Right hindlimb (tissue), 1 donor: ENCODE results near the gene ADAMTS12.
A peak's percentile ranks its signal among the peaks of the same experiment; 100 is the strongest.
"Not testable (repeated sequence)": the region's sequence is repeated elsewhere in the genome, so short reads cannot be mapped to it uniquely, and the experiment has no call there.

Experiments
- DNase-seq: peaks from one replicate; pipeline ENCODE4 v3.0.0-alpha.2; 2018

The ADAMTS12 gene, protein sequence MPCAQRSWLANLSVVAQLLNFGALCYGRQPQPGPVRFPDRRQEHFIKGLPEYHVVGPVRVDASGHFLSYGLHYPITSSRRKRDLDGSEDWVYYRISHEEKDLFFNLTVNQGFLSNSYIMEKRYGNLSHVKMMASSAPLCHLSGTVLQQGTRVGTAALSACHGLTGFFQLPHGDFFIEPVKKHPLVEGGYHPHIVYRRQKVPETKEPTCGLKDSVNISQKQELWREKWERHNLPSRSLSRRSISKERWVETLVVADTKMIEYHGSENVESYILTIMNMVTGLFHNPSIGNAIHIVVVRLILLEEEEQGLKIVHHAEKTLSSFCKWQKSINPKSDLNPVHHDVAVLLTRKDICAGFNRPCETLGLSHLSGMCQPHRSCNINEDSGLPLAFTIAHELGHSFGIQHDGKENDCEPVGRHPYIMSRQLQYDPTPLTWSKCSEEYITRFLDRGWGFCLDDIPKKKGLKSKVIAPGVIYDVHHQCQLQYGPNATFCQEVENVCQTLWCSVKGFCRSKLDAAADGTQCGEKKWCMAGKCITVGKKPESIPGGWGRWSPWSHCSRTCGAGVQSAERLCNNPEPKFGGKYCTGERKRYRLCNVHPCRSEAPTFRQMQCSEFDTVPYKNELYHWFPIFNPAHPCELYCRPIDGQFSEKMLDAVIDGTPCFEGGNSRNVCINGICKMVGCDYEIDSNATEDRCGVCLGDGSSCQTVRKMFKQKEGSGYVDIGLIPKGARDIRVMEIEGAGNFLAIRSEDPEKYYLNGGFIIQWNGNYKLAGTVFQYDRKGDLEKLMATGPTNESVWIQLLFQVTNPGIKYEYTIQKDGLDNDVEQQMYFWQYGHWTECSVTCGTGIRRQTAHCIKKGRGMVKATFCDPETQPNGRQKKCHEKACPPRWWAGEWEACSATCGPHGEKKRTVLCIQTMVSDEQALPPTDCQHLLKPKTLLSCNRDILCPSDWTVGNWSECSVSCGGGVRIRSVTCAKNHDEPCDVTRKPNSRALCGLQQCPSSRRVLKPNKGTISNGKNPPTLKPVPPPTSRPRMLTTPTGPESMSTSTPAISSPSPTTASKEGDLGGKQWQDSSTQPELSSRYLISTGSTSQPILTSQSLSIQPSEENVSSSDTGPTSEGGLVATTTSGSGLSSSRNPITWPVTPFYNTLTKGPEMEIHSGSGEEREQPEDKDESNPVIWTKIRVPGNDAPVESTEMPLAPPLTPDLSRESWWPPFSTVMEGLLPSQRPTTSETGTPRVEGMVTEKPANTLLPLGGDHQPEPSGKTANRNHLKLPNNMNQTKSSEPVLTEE (N-terminal part only)

DNA sequence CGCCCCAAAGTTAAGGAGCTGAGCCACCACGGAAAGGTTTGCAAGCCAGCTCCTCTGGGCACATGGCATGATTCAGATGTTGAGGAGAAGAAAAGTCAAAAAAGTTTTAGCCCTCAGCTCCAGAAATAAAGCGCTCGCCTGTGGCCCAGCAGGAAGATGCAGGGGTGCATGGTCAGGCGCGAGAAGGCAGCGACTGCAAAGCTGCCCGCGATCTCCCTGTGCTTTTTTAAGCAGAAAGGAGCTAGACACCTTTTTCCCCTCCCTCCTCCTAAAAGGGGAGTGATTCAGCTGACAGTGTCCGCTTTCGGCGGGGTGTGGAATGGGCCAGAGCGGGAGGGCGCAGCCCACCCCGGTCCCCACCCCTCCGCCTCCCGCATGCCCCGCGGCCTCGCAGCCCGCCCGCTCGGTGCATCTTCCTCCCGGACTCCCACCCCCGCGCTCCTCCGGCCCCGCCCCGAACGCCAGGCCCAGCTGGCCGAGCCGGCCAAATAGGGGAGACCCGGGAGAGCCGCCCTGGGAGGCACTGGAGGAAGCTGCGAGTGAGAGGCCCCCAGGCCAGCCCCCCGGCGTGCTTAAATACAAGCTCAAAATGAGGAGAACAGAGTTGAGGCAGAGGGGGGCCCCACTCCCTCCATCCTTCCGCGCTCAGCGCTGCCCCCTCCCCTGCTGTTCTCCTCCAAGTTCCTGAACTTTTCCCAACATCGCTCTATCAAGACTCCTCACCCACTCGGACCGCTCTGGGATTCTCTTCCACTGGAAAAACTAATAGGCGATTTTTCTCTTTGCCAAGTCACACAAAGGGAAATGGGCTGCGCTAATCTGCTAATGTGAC lies at the start of gene ADAMTS12:
TSS of gene ADAMTS12 (minus strand) at position 203 of the 832 bp plus-strand sequence. CDS start at position 69, 134 bp downstream.
- DNase-seq, result peak; percentile 93

DNA sequence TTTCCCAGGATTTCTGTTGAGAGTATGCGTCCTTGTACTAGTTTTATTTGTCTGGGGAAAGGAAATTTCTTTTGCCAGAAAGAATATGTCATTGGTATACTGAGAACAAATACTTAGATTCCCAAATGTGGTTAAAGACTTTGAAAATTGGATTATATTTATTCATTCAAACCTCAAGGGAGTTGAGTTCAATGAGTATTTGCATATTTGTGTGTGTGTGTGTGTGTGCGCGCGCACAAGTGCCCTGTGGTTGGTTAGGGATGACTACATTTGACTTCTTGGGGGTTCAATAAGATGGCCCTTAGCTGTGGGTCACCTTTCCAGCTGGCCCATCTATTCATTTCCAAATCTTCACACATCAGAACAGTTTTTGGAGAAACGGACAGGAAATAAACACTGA lies 49.3 kb upstream of the ADAMTS12 start:
- no peak for DNase-seq

DNA sequence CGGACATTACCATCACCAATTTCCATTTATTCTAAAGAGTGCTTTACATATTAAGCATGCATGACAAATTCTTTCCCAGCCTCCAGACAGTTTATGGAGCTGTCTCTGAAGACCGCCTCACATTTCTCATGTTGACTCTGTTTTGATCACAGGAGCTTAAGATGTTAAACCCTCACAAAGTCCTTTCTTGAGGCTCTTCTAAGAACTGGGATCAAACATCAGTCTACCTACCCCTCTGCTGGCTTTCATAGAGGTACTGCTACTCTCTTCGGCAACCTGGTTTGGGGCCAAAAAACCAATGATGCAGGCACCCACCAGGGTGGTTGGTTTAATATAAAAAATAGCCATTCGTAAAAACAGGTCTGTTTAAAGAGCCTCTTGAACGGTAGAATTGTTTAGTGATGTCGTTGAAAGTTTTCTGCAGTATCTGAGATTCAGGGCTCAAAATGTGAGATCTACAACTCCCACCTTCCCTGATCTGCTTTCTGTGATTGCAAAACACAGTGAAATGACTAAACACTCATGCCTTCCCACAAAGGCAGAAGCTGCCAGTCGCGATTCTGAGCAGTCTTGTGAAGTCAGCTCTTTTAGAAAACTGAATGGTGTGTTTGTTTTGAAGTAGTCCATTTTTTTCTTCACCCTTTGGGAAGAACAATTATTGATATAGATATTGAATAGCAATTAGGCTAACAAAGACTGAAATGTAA lies 47.9 kb upstream of the ADAMTS12 start:
- DNase-seq, result no peak

DNA sequence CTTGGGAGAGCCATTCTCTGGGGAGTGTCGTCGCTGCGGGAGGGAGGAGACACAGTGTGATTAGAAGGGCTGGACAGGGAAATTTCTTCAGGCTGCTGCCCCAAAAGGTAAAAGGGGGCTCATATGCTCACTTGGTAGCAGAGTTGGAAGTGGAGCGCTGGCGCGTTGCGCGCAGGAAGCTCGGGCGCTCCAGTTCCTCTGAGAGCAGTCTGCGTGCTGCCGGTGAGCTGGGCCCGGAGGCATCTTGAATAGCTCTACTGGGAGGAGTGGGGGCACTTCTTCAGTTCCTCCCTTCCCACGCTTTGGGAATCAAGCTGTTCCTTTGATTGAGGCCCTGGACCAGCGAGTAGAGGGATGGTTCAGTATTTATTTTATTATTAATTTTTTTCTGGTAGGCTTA lies 47.1 kb upstream of the ADAMTS12 start:
- DNase-seq, result no peak

DNA sequence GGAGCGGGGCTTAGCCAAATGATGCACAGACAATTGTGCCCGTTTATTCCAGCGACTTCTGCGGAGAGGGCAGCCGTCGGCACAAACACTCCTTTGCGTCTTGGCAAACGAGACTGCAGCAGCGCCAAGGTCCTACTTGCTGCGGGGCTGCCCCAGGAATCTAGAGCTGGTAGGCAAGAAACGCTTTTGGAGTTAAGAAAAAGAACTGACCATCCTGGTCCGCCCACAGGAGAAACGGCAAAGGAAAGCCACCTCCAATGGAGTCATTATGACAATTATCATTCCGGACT lies 46.7 kb upstream of the ADAMTS12 start:
- DNase-seq, result no peak

DNA sequence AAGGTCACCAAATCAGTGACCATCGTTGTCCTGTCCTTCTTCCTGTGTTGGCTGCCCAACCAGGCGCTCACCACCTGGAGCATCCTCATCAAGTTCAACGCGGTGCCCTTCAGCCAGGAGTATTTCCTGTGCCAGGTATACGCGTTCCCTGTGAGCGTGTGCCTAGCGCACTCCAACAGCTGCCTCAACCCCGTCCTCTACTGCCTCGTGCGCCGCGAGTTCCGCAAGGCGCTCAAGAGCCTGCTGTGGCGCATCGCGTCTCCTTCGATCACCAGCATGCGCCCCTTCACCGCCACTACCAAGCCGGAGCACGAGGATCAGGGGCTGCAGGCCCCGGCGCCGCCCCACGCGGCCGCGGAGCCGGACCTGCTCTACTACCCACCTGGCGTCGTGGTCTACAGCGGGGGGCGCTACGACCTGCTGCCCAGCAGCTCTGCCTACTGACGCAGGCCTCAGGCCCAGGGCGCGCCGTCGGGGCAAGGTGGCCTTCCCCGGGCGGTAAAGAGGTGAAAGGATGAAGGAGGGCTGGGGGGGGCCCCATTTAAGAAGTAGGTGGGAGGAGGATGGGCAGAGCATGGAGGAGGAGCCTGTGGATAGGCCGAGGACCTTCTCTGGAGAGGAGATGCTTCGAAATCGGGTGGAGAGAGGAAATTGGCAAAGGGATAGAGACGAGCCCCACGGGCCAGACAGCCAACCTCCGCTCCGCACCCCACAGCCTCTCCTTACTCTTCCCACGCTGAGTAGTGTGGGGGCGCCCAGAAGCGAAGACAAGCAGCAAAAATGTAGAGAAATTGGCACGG lies 46.1 kb upstream of the ADAMTS12 start:
- no peak for DNase-seq

DNA sequence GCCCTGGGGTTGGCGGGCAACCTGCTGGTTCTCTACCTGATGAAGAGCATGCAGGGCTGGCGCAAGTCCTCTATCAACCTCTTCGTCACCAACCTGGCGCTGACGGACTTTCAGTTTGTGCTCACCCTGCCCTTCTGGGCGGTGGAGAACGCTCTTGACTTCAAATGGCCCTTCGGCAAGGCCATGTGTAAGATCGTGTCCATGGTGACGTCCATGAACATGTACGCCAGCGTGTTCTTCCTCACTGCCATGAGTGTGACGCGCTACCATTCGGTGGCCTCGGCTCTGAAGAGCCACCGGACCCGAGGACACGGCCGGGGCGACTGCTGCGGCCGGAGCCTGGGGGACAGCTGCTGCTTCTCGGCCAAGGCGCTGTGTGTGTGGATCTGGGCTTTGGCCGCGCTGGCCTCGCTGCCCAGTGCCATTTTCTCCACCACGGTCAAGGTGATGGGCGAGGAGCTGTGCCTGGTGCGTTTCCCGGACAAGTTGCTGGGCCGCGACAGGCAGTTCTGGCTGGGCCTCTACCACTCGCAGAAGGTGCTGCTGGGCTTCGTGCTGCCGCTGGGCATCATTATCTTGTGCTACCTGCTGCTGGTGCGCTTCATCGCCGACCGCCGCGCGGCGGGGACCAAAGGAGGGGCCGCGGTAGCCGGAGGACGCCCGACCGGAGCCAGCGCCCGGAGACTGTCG lies 45.4 kb upstream of the ADAMTS12 start:
- DNase-seq, result no peak

DNA sequence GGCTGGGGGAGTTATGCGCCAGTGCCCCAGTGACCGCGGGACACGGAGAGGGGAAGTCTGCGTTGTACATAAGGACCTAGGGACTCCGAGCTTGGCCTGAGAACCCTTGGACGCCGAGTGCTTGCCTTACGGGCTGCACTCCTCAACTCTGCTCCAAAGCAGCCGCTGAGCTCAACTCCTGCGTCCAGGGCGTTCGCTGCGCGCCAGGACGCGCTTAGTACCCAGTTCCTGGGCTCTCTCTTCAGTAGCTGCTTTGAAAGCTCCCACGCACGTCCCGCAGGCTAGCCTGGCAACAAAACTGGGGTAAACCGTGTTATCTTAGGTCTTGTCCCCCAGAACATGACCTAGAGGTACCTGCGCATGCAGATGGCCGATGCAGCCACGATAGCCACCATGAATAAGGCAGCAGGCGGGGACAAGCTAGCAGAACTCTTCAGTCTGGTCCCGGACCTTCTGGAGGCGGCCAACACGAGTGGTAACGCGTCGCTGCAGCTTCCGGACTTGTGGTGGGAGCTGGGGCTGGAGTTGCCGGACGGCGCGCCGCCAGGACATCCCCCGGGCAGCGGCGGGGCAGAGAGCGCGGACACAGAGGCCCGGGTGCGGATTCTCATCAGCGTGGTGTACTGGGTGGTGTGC lies 44.7 kb upstream of the ADAMTS12 start, which contains the start of gene RXFP3:
TSS of gene RXFP3 (plus strand) at position 6 of the 636 bp plus-strand sequence. CDS start at position 361, 355 bp downstream.
- DNase-seq, result peak; percentile 20

DNA sequence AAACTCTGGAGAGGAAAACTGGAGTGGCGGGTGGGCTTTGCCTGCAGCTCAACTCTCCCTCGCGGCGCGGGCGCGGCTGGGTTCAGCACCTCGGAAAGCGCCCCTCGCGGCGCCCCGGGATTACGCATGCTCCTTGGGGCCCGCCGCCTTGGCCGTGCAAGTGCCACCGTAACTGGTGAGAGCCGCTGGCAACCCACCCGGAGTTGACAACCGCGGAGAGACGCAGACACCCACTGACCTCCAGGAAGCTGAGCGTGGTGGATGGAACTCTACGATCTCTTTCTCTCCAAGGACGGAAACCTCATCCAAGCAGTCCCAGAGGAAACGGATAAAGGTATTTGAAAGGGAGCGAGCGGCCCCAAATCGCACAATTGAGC lies 44.2 kb upstream of the ADAMTS12 start:
- peak; percentile 73 for DNase-seq

DNA sequence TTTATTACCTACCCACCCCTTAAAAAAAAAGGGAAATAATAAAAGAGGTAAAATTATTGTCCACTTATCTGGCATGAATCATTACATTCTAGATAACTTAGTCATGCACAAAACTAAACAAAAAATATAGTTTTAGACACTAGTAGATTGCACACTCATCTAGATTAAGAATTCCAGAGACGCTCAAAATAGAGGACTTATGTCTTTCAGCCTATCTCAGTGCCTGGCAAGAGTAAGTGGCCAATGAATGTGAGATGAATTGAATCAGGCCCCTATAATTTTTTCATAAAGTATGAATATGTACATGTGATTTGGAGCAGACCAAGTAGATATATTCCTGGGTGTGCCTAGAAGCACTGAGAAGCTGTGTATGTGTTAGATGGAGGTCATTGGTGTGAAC lies 42.4 kb upstream of the ADAMTS12 start:
- no peak for DNase-seq

DNA sequence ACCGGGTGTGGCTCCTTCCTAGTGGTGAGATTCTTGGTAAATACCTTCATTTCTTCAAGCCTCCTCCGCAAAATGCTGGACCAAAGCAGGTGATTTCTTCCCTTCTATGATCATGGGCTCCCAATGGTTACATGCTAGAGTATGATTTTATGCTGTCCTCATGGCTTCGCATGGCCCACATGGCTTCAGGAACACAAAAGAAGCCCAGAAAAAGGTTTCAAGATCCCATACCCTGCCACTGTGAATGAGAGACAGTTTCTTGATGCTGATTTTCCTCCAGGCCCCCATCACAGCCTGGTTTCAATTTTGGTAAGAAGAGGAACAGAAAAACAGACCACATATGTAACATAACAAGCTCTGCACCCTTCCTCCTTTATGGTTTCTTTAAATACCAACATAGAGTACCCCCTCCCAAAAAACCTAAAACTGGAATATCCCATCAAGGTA lies 42.0 kb upstream of the ADAMTS12 start:
- DNase-seq, result no peak

DNA sequence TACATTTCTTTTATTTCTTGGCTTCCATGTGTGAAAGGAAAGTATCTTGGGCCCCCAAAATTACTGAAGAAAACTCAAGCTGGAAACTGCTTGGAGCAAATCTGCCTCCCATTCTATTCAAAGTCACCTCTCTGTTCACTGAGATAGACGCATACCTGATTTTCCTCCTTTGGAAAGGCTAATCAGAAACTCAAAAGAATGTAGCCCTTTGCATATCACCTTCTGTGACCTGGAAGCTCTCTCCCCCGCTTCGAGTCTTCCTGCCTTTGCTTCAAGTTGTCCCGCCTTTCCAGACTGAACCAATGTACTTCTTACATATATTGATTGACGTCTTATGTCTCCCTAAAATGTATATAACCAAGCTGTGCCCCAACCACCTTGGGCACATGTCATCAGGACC lies 39.3 kb upstream of the ADAMTS12 start:
- DNase-seq, result no peak

DNA sequence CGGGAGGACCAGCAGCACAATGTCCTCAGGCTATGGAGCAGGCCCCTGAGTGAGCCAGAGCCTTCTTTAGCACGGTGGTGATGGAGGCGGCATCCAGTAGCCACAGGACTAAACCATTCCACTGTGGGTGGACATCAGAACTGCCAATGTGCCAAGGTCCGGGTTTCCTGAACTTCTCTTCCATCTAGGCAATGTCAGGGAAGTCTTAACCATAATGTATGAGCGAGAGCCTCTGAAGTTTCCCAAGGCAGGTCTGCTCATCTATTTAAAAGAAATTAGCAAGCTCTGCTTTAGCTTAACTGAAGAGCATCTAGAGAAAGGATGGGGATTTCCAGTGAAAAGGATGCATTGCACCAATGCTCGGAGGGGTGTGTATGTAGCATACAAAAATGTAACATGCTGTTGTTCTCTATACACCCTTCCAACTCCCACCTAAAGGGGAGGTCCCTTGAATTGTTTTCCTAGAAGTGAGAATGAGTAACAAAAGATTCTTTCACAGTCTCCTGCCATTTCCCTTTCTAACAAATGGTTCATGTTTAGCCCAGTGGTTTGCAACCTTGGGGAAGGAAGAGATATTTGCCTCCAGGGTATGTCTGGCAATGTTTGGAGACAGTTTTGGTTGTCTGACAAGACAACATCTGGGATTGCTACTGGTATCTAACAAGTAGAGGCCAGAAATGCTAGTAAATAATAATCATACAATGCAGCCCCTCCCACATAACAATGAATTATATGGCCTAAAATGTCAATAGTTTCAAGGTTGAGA lies 38.3 kb upstream of the ADAMTS12 start:
- DNase-seq, result no peak

DNA sequence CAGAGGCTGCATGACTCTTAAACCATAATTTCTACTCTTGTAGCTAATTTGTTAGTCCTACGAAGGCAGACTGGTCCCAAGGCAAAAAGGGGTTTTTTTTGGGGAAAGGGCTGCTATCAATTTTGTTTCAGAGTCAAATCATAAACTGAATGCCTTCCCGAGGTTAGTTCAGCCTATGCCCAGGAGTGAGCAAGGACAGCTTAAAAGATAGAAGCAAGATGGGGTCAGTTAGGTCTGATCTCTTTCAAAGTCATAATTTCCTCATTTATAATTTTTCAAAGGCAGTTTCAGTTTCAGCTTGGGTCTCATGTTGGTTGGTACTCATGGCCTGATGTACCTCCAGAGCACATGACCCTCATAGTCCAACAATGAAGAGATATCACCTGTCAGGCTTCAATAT lies 36.5 kb upstream of the ADAMTS12 start:
- no peak for DNase-seq

DNA sequence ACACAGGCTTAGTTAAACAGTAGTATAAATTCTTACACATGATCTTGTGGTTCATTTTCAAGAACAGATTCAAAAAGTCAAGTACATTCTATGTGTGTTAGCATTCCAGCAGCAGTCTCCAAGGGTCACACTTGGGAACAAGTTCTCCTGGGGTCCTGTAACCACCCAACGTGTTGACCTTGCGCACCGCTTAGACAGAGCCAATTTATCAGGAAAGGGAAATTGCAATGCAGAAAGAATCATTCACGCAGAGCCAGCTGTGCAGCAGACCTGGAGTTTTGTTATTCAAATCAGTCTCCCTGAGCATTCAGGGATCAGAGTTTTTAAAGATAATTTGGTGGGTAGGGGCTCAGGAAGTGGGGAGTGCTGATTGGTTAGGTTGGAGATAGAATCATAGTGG lies 35.9 kb upstream of the ADAMTS12 start:
- no peak for DNase-seq

DNA sequence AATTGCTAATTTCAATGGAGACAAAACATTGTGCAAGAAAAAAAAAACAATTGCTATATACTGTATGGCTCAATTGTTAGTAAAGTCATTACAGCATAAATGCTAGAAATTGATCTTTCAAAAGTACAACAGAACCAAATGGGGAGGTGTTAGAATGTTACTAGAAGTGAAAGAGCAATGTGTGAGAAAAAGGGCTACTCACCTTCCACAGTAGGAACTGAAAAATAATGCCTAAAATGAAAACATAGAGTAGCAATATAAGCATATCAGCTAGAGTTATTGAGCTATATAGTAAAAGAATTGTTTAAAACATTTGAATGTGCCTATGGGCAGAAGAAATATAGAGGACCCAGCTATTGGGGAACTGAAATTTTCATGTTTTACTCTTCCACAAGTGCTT lies 33.5 kb upstream of the ADAMTS12 start:
- DNase-seq, result no peak

DNA sequence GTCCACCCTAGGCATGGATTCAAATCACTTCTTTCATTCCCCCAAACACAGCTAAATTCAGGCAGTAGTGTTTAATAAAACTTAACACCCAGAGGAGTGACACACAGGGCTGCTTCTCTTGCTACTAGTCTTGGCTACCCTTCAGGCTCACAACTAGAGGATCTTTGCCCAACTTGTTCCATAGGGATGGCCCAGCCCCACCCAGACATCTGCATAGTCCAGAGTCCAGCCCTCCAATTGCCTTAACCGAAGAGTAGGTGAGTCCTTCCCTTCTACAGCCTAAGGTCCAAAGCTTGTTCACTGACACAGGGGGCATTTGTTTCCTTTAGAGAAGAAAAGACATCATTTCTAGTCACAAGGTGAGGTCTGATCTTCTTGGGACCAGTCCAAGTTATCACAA lies 29.2 kb upstream of the ADAMTS12 start:
- no peak for DNase-seq

DNA sequence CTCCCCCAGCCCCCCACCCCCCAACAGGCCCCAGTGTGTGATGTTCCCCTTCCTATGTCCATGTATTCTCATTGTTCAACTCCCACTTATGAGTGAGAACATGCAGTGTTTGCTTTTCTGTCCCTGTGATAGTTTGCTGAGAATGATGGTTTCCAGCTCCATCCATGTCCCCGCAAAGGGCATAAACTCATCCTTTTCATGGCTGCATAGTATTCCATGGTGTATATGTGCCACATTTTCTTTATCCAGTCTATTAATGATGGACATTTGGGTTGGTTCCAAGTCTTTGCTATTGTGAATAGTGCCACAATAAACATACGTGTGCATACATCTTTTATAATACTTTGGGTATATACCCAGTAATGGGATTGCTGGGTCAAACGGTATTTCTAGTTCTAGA lies 23.1 kb upstream of the ADAMTS12 start:
- not testable (repeated sequence) for DNase-seq

DNA sequence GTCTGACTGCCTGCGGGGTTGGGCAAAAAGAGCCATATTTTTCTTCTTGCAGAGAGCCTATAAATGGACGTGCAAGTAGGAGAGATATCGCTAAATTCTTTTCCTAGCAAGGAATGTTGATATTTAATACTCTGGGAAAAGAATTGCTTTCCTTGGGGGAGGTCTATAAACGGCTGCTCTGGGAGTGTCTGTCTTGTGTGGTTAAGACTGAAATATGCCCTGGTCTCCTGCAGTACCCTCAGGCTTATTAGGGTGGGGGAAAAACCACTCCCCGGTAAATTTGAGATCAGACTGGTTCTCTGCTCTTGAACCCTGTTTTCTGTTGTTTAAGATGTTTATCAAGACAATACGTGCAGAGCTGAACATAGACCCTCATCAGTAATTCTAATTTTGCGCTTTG lies 14.5 kb upstream of the ADAMTS12 start:
- not testable (repeated sequence) for DNase-seq
